ENCODE data around the gene WNT7B. TPM values are rescaled to one million over a fixed set of nuclear protein-coding genes. Genes with fewer than 3 reads are reported as not detected.

Gene WNT7B
- total RNA-seq, 2 donors from 2014 or later, result 0.19 TPM; not detected in 1

GRCh38 chr22:45949258-45949870, 27.6 kb downstream of the WNT7B start:
- H3K4me1 ChIP-seq, result no peaks in the 10 kb centered on the region
- no peak for DNase-seq (ENCODE audit: low spot score)
- no peaks in the 10 kb centered on the region for H3K9me3 ChIP-seq
- no peak overlapping the region for H3K27ac ChIP-seq
- H3K36me3 ChIP-seq, result no peaks in the 10 kb centered on the region
- no peak for TF ChIP-seq CTCF (IDR thresholded peaks at IDR 0.05)
- H3K27me3 ChIP-seq, result no peaks in the 10 kb centered on the region
- no peak overlapping the region for H3K4me3 ChIP-seq

- Histone ChIP-seq H3K27me3 (no peaks in the 10 kb centered on the region), H3K36me3 (no peaks in the 10 kb centered on the region), H3K4me3 (no peak overlapping the region), H3K4me1 (no peaks in the 10 kb centered on the region), H3K27ac (no peak overlapping the region), H3K9me3 (no peaks in the 10 kb centered on the region)
- DNase-seq (ENCODE audit: low spot score), result no peak
- no peak for TF ChIP-seq CTCF (IDR thresholded peaks at IDR 0.05)
These were observed 28.8 kb downstream of the WNT7B start for GRCh38 chr22:45948081-45948648.

- Histone ChIP-seq H3K9me3 (no peaks in the 10 kb centered on the region), H3K4me3 (no peak overlapping the region), H3K27me3 (no peaks in the 10 kb centered on the region), H3K27ac (no peak overlapping the region), H3K4me1 (no peaks in the 10 kb centered on the region), H3K36me3 (no peaks in the 10 kb centered on the region)
- no peak for DNase-seq (ENCODE audit: low spot score)
- TF ChIP-seq CTCF (IDR thresholded peaks at IDR 0.05), result no peak
These were observed 30.0 kb downstream of the WNT7B start for GRCh38 chr22:45946805-45947600.

- Histone ChIP-seq H3K4me3 (no peak overlapping the region), H3K27ac (no peak overlapping the region), H3K9me3 (no peaks in the 10 kb centered on the region), H3K27me3 (no peaks in the 10 kb centered on the region), H3K36me3 (no peaks in the 10 kb centered on the region), H3K4me1 (no peaks in the 10 kb centered on the region)
- DNase-seq (ENCODE audit: low spot score), result no peak
- TF ChIP-seq CTCF (IDR thresholded peaks at IDR 0.05), result no peak
These were observed 31.3 kb downstream of the WNT7B start for GRCh38 chr22:45945621-45946106.

GRCh38 chr22:45942787-45943493, 34.0 kb downstream of the WNT7B start:
- H3K36me3 ChIP-seq, result no peaks in the 10 kb centered on the region
- TF ChIP-seq CTCF (IDR thresholded peaks at IDR 0.05), result no peak
- no peak overlapping the region for H3K4me3 ChIP-seq
- no peaks in the 10 kb centered on the region for H3K4me1 ChIP-seq
- no peaks in the 10 kb centered on the region for H3K9me3 ChIP-seq
- no peak overlapping the region for H3K27ac ChIP-seq
- no peak for DNase-seq (ENCODE audit: low spot score)
- H3K27me3 ChIP-seq, result no peaks in the 10 kb centered on the region
